Measurements from ENCODE around the gene SPATS2. TPM values are rescaled to one million over a fixed set of nuclear protein-coding genes. Genes with fewer than 3 reads are reported as not detected.

The SPATS2 gene
- total RNA-seq, 4 donors from 2014 or later, result 10.5 to 39.3 (median 21.0) TPM

DNA sequence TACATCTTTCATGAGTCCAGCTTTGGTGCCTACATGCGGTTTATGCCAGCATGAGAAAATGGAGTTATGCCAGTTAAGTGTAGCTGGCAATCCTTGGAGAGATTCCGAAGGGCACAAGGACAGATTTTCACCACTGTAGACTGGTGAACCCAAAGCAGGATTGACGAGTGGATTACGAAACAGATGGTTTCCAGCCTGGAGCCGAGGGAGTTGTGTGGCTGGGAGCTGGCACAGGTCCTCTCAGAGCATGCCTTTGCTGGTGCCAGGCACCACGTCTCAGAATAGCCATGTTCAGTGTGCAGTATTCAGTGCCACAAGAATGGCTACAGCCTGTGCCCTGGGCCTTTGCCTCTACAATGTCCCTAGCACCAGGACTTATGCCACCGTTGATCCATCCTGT lies 184.8 kb downstream of the SPATS2 start:
- Histone ChIP-seq H3K27me3 (peaks cover 29% of the 10 kb centered on the region), H3K4me3 (no peak overlapping the region), H3K27ac (no peak overlapping the region), H3K9me3 (no peaks in the 10 kb centered on the region), H3K36me3 (no peaks in the 10 kb centered on the region), H3K4me1 (peaks cover 0 to 11% (median 10%) of the 10 kb centered on the region in 4 donors)
- in situ Hi-C loops (cut with MboI; ENCODE audit: low pct_ligation_motif_present in 1 of 4, low pct_unique_long_range_greater_than_20kb in 1 of 4, low sequenced_read_pairs in 3 of 4), result no loop called here
- no peak for DNase-seq
- intact Hi-C loops (cut with DNase I; ENCODE audit: low total_unique reads), result no loop called here
- TF ChIP-seq, protein P1, sequence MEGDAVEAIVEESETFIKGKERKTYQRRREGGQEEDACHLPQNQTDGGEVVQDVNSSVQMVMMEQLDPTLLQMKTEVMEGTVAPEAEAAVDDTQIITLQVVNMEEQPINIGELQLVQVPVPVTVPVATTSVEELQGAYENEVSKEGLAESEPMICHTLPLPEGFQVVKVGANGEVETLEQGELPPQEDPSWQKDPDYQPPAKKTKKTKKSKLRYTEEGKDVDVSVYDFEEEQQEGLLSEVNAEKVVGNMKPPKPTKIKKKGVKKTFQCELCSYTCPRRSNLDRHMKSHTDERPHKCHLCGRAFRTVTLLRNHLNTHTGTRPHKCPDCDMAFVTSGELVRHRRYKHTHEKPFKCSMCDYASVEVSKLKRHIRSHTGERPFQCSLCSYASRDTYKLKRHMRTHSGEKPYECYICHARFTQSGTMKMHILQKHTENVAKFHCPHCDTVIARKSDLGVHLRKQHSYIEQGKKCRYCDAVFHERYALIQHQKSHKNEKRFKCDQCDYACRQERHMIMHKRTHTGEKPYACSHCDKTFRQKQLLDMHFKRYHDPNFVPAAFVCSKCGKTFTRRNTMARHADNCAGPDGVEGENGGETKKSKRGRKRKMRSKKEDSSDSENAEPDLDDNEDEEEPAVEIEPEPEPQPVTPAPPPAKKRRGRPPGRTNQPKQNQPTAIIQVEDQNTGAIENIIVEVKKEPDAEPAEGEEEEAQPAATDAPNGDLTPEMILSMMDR (IDR thresholded peaks at IDR 0.05), result no peak
- TF ChIP-seq POLR2AphosphoS5 (IDR thresholded peaks at IDR 0.05), result no peak
- no peak for TF ChIP-seq EP300 (IDR thresholded peaks at IDR 0.05; ENCODE audit: low read depth)
- TF ChIP-seq POLR2A (IDR thresholded peaks at IDR 0.05), result no peak
- WGBS, 2 donors (ENCODE audit: low coverage in 1 of 2), result 69 to 100% methylated on average over 2 to 7 of the region's 7 CpGs

DNA sequence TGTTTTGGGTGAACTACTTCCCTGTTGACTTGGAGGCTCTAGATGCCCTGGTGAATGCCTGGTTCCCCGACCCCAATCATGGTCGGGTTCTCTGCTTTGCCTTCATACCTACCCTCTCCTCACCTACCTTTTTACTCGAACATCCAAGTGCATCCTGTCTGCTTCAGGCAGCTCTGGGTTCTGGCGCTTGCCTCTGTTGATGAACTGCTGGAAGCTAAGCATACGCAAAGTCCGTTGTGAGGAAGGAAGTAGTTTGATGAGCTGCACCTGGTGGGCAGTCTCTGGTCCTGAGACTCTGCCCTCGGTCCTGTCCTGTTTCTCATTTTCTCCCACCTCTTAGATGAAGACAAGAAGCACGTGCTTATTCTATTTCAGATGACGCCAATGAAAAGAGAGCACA lies 185.2 kb downstream of the SPATS2 start:
- Histone ChIP-seq H3K36me3 (peaks cover 0 to under 1% (median 0%) of the 10 kb centered on the region in 4 donors), H3K9me3 (no peaks in the 10 kb centered on the region), H3K27ac (no peak overlapping the region), H3K27me3 (peaks cover 25% of the 10 kb centered on the region), H3K4me3 (no peak overlapping the region), H3K4me1 (peaks cover 0 to 11% (median 10%) of the 10 kb centered on the region in 4 donors)
- intact Hi-C loops (cut with DNase I; ENCODE audit: low total_unique reads) (no loop called here), in situ Hi-C loops (cut with MboI; ENCODE audit: low pct_ligation_motif_present in 1 of 4, low pct_unique_long_range_greater_than_20kb in 1 of 4, low sequenced_read_pairs in 3 of 4) (no loop called here)
- TF ChIP-seq POLR2A (IDR thresholded peaks at IDR 0.05) (no peak), EP300 (IDR thresholded peaks at IDR 0.05; ENCODE audit: low read depth) (no peak), POLR2AphosphoS5 (IDR thresholded peaks at IDR 0.05) (no peak)
- TF ChIP-seq, protein P1 (IDR thresholded peaks at IDR 0.05), result no peak
- WGBS, 2 donors (ENCODE audit: low coverage in 1 of 2), result 52 to 93% methylated on average over 2 to 9 of the region's 9 CpGs
- DNase-seq, result no peak

DNA sequence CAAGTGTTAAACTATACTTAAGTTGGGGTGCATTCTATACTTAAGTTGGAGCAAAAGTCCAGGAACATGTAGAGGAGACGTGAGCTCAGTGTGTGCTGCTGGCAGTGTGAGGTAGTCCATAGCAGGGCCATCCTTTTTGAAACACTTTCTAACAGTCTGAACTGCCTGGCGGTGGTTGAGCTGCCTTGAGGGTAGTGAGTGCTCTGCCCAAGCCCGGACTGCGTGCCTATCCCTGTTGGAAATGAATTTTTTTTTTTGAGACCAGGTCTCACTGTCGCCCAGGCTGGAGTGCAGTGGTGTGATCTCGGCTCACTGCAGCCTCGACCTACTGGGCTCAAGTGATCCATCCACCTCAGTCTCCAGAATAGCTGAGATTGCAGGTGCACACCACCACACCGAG lies 185.6 kb downstream of the SPATS2 start:
- Histone ChIP-seq H3K4me1 (peaks cover 0 to 11% (median 10%) of the 10 kb centered on the region in 4 donors), H3K27ac (no peak overlapping the region), H3K4me3 (no peak overlapping the region), H3K27me3 (peaks cover 20% of the 10 kb centered on the region), H3K9me3 (no peaks in the 10 kb centered on the region), H3K36me3 (peaks cover 0 to 4% (median 0%) of the 10 kb centered on the region in 4 donors)
- 86 to 92% methylated on average over 2 to 8 of the region's 8 CpGs for WGBS, 2 donors (ENCODE audit: low coverage in 1 of 2)
- no peak for DNase-seq
- TF ChIP-seq POLR2A (IDR thresholded peaks at IDR 0.05), result no peak
- TF ChIP-seq EP300 (IDR thresholded peaks at IDR 0.05; ENCODE audit: low read depth), result no peak
- TF ChIP-seq, protein P1 (IDR thresholded peaks at IDR 0.05), result no peak
- no peak for TF ChIP-seq POLR2AphosphoS5 (IDR thresholded peaks at IDR 0.05)
- in situ Hi-C loops (cut with MboI; ENCODE audit: low pct_ligation_motif_present in 1 of 4, low pct_unique_long_range_greater_than_20kb in 1 of 4, low sequenced_read_pairs in 3 of 4), result no loop called here
- intact Hi-C loops (cut with DNase I; ENCODE audit: low total_unique reads), result no loop called here

DNA sequence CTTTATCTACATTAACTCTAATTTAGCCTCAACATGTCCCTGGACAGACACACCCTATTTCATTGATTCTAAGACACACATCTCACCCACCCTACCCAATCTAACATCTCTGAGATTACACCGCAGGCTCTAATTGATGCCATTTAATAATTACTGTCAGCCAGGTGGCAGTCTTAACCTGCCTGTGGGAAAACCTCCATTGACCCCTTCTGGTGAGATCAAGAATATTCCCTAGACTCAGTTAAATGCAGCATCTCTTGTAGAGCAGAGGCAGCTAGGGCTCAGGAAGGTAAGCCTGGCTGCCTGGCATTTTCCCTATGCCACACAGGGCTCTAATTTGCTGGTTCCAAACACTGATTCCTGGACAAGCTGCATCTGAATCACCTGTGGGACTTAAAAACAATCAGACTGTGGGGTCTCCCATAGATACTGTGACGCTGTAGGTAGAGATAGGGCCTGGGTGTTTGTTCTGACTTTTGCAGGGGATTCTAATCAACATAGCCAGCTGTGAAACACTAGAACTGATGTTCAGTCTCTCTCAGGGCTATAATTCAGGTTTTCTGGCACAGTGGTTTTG lies 186.3 kb downstream of the SPATS2 start:
- intact Hi-C loops (cut with DNase I; ENCODE audit: low total_unique reads), result no loop called here
- H3K27me3 ChIP-seq, result peaks cover 13% of the 10 kb centered on the region
- H3K9me3 ChIP-seq, result no peaks in the 10 kb centered on the region
- peaks cover 0 to 9% (median 8%) of the 10 kb centered on the region in 4 donors for H3K4me1 ChIP-seq
- H3K36me3 ChIP-seq, result peaks cover 0 to 10% (median 3%) of the 10 kb centered on the region in 4 donors
- H3K27ac ChIP-seq, result no peak overlapping the region
- DNase-seq, result no peak
- no peak overlapping the region for H3K4me3 ChIP-seq
- in situ Hi-C loops (cut with MboI; ENCODE audit: low pct_ligation_motif_present in 1 of 4, low pct_unique_long_range_greater_than_20kb in 1 of 4, low sequenced_read_pairs in 3 of 4), result no loop called here
- WGBS, 2 donors (ENCODE audit: low coverage in 1 of 2), result 22 to 62% methylated on average over 1 to 2 of the region's 2 CpGs
- TF ChIP-seq, protein P1 (IDR thresholded peaks at IDR 0.05), result peak in 3 of 5 experiments; percentile 30 to 45 (median 40)
- TF ChIP-seq POLR2AphosphoS5 (IDR thresholded peaks at IDR 0.05), result no peak

Data from transverse colon (tissue), 4 donors.